Middle frontal gyrus (tissue), 1 donor: ENCODE data around the gene DROSHA.

Source experiments
- DNase-seq: peaks from one replicate; pipeline ENCODE4 v3.0.0-alpha.2; 2015; ENCODE audit warnings: low spot score; ENCODE audit errors: extremely low spot score

The DROSHA gene

DNA sequence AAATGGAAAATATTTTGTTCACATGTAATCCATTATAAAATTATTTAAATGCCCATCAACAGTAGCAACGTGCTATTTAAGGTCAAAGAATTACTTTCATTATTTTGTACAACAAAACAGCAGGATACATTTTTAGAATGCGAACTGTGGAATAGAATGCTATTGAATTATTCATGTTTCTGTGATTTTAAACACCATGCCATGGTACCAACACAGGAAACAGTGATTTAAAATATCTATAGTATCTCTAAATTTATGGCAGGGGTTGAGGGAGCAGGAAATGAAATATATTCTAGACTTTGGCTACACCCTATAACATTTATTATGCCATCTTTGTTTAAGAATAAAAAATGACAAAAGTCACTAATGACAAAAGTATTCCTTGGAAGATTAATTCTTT is 62.4 kb downstream of the DROSHA start:
- no peak for DNase-seq

DNA sequence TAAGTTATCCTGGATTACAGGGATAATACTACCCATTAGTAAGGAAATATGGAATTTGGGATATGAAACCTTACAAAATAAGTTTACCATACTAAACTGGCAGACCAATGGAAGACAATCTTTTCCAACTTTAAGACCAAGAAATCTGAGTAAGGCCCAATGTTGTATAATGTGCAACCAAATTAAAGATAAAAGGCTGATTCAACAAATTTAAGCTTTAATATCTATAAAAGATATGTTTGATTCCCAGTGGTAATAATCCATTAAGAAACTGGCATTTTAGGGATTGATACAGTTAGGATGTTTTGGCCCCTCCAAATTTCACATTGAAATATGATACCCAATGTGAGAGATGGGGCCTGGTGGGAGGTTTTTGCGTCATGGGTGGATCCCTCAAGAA is 66.6 kb downstream of the DROSHA start:
- no peak for DNase-seq

DNA sequence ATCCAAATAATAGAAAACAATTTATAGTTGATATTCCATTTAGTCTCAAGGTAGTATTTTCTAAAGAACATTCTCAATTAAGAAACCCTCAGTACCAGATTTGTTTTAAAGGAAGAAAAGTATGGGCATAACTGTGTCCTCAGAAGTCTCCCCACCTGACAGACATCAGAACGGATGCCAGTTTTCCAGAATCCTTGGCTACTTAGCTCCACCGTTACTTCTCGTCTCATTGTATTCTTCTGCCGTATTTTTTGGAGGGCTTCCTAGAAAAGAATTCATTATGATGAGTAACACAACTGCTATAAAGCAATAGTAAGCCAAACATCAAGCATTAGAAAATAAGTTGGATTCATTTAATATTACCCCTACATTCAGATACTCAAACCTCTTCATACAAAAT is 67.8 kb downstream of the DROSHA start:
- no peak for DNase-seq

DNA sequence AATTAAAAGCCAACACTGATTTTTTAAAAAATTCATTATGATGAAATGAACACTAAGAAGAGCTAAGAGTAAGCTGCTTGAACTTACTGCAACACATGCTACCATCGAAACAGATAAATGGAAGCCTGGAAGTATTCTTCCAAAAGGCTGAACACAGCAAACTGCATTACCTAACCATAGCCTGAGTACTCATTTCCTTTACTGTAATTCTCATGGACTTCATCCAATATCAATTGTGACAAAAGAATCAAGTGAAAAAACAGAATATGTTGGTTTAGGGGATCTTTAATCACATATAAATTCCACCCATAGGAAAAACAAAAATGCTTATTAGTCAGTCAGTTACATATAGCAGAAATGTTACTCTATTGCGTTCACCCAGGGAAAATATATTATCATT is 68.5 kb downstream of the DROSHA start:
- DNase-seq, result no peak

DNA sequence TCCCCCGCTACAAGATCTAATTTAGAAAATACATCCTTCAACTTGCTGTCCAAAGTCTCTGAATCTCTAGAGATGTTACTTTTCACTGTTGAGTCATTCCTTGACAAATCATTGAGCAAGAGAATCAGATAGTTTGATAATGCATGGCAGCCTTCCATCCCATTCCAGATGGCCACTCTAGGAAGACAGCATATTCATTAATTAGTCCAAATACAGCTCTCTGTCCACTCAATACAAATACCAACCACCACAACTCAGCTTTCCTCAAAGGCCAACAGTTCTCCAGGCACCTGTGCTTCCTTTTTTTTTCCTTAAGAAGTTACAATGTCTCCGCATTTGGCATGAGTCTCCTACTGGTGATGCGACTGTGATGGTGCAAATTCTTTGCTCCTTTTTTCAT is 72.3 kb downstream of the DROSHA start:
- no peak for DNase-seq

DNA sequence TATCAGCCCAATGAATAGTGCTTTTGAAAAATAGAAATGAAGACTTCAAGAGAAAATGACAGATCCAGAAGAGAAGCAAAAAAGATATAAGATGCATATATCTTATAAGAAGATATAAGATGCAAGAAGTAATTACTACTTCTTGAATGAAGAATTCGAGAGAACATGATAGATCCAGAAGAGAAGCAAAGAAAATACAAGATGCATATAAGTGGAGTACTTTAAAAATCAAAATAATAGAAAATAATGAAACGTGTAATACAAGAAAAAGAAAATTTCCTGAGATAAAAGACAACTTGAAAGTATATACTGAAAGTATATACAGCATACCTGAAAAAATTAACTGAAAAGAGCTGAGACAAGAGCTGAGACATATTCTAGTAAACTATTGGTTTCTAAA is 76.7 kb downstream of the DROSHA start:
- DNase-seq, result no peak

DNA sequence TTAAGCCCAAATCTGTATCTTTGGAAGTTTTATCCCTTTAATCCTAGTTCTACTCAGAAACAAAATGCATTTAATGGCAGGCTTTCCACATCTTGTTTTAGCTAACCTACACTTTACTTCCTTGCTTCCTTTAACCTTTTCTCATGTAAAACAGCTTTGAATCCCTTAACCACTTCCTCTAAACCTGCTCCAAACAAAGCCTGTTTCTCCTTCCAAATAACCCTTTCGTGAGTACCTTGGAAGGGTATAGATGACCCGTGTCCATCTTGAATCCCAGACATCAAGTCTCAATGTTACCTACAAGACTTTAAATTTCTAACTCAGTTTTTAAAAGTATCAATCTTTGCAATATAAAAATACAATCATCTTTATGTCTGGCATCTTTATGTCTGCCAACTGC is 78.4 kb downstream of the DROSHA start:
- DNase-seq, result no peak

DNA sequence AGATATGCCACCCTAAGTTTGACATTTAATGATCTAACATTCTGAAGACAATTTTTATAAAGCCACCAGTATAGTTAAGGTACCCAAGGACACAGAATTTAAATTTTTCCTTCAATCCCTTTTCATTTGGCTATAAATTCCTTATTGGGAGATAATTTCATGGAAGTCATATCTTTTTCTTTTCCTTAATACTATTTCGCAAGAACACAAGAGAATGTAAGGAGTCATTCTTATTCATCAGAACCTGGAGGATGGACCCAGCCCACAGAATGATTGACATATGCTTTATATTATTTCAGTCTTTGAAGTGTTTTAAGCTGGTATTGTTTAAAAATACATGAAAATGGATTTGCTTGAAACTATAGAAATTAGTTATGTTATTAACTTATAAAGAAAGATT is 79.6 kb downstream of the DROSHA start:
- no peak for DNase-seq

DNA sequence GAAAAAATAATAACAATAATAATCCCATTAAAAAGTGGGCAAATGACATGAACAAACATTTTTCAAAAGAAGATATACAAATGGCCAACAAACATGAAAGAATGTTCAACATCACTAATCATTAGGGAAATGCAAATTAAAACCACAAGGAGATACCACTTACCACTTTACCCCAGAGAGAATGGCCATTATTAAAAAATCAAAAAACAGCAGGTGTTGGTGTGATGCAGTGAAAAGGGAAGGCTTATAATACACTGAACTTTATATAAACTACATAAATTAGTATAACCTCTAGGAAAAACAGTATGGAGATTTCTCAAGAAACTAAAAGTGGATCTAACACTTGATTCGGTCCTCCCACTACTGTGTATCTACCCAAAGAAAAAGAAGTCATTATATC is 81.9 kb downstream of the DROSHA start:
- DNase-seq, result no peak

DNA sequence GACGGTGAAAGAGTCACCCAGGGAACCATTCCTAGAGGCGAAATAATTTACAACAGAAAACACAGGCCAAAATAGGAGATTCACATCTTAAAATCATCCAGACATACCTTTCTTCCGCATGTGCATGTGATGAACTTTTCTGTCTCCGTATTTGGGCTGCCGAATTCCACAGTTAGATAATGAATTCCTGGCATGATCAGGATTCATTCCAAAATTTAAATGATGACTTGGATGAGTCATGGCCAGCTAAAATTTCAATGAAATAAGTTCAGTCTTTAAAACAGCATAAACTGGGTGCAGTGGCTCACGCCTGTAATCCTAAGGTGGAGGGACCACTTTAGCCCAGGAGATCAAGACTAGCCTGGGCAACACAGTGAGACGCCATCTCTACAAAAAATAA is 82.7 kb downstream of the DROSHA start:
- no peak for DNase-seq

DNA sequence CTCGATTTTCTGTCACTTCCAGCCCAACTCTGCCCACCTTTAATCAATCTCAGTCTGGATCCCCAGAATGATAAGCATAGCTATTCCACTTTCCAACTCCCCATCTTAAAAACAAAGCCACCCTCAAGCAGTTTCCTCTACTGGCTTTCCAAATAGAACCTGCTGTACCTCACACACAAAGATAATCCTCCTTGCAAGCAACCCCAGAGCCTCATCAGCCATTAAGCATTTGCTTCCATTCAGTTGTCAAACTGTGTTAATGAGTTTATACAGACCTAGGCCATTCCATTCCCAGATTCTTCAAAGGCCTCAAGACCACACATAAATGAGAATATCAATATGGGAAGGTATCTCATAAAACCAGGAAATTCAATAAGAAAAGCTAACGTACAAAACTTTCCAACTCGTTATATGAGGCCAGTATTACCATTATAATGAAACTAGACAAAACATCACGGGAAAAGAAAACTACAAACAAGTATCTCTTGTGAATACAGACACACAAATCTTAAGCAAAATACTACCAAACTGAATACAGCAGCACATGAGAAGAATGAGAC is 86.8 kb downstream of the DROSHA start:
- DNase-seq, result no peak

DNA sequence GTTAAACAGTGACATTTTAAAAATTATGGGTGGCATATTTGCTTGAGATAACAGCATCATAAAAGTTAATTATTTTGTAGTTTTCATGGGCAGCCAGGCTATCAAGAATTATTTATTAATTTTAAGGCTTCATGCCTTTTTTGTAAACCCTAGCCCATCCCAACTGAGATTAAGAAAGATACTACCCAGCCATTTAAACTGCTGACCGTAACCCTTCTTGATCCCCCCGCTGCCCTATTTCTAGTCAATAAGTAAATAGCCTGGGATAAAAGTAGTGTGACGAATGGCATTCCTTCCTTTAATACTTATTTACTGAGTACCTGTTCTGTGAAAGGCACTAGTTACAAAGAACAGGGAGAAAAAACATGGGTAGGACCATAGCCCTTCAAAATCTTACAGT is 88.3 kb downstream of the DROSHA start:
- no peak for DNase-seq

DNA sequence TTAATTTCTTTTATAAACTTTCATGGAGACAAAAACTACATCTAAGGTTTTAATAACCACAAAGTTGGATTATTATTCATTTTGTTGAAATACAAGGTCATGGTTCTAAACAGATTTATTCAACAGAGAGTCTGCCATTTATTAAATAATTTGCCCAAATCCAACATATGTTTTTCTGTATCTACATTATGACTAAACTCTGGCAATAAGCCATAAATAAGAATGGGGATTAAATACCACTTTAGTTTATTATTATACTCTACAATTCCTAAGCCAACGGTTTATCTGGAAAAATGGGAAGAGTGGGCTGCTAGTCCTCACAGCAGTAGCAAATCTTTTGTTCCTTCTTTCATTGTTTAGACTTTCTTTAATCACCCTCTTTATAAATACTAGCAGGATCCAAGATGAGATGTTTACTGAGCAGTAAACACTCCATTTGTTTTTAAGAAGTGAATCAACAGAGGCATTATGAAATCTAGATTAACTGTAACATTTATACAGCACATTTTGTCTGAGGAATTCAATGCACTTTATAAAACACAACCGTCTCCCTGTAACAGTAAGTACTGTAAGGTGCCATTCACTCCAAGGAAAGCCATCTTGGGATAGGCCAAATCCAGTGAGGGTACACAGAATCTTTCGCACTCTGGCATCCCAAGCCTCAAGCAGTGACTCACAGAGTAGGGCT is 89.7 kb downstream of the DROSHA start:
- DNase-seq, result no peak

DNA sequence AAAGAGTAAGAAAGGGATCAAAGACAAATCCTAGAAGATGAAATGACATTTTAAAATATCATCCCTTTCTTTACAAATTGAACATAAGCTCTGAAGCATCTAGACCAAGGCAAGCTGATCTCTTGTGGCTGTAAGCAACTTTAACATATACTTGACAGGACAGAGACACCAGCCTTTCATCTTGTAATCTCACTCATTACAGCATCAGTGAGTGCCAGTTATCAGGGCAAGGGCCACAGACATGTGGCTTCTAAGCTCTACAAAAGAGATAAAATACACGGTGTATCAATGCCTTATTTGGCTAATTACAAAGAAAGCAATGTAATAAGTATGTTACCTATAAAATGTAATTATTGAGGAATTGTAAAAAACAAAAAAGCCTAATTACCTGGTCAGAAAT is 95.0 kb downstream of the DROSHA start:
- no peak for DNase-seq

DNA sequence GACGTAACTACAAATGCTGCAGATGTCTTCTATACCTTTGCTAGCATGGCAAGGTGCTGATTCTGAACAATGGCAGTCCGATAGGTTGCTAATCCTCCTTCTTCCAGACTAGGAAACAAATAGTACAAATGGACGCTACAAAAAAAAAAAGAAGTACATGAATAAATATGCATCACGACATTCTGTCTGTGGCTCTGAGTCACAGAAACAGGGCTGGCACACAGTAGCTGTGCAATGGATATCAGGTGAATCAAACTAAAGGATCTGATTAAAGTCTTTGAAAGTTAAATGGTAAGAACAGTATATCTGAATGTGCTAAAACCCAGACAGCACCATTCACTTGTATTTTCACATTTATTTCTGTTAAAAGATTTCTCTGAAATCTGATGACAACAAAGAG is 96.2 kb downstream of the DROSHA start:
- DNase-seq, result no peak

DNA sequence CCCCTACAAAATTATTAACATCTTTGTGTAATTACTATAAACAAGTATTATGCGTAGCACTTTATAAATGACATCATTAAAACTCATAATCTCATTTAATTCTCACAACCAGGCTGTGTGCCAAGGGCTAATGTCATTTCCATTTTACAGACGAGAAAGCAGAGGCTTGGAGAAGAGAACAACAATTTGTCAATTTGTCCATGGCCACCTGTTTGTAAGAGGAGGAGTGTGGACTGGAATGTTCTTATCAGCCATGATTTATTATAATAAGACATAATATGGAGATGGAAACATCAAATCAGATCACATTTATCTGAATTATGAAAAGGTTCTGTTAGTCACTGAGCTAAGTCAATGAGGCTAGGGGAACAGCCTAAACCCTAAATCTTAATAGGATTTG is 97.0 kb downstream of the DROSHA start:
- DNase-seq, result no peak

DNA sequence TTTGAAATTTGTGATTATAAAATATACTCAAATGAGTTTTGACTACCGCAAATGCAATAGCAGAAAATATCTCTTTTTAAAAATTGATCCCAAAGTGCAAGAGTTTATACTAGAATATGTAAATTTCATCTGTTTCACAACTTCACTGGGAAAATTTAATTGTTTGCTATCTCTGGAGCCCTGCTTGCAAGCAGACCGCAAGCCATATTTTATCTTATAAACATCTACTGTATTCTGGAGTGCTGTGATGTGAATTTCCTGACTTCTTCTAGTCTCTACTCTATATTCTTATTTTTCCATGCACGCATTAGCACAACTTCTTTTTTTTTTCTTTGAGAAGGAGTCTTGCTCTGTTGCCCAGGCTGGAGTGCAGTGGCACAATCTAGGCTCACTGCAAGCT is 98.7 kb downstream of the DROSHA start:
- no peak for DNase-seq

DNA sequence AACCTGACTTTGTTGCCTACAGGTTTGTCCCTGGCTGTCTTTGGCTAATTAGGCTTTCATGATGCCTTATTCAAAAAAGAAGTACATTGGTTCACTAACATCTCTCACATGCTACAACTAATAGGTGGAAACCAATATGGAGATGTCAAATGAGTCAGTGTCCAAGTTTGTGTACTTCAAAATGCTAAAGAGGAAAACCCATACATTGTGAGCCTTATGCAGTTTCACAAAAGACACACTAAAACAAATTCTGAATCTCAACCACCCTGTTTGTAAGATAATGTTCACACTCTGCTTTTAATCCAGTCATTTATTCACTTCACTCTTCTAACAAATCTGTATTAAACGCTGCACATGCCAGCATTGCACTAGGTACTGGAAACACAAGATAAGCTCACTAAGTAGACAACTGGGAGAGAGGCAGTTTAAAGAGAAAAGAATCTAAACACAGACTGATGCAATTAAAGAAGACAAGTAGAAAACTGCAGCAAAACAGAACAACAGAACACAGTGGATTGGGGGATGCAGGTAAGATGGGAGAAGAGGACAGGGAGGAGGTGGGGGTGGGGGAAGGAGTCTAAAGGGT is 104.1 kb downstream of the DROSHA start:
- no peak for DNase-seq

DNA sequence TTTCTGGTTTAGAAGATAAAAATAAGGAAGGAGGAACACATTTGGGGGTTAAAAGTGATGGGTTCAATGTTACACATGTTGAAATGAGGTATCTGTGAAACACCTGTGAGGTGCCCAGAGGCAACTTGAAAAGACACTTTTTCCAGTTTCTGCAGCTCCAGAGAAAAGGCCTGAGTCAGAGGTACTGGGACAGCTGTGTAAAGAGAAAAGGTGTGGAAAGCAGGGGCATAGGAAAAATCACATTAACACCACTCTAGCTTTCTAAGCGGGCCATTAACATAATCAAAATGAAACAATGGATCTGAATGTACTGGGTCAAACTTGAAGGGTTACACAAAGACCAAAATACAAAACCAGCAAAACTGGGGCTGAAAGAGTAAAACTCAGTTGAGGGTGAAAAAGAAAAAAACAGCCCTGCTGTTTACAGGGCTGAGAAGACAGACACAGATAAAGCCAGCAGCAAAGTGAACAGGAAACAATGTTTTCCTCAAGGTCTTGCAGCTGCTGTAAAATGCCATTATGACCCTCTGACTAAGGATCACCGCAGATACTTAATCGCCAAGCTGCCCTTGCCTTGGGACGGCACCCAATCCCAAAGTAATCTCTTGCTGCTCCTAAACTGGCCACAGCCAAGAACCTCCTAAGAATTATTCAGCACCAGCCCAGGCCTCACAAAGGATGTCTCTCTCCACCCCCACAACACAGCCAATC is 104.7 kb downstream of the DROSHA start:
- no peak for DNase-seq

DNA sequence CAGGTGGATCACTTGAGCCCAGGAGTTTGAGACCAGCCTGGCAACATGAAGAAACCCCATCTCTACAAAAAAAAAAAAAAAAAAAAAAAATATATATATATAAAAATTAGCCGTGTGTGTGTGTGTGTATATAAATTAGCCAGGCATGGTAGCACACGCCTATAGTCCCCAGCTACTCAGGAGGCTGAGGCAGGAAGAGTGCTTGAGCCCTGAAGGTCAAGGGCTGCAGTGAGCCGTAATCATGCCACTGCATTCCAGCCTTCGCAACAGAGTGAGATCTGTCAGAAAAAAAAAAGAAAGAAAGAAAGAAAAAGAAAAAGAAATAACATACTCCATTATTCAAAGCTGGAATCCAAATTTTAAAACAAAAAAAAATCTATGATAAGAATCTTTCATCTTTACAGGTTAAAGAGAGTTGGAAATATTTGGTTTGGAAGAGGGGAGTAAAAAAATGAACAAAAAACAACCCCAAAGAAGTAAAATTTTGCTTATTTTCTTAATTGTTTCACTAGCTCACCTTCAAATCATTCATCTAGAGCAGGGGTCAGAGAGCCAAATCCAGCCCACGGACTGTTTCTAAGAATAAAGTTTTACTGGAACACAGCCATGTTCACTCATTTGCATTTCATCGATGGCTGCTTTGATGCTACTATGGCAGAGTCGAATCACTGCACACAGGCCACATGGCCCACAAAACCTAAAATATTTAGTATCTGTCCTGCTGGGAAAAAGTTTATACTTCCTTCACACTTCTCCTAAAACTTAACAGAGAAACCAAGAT is 109.9 kb downstream of the DROSHA start:
- no peak for DNase-seq

DNA sequence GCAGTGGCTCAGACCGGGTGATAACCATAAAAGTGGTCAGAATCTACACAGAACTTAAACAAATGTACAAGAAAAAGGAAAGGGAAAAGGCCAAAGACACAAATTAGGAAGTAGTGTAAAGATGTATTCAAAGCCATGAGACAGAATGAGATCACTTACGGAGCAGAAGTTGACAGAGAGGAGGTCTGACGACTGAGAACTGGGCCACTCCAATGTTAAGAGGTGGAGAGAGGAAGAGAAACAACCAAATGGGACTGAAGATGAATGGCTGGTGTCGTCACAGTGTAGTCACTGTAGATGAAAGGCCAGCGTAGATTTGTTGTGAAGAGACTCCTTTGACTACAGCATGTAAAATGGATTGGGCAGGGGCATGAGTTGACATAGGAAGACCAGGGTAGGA is 114.4 kb downstream of the DROSHA start:
- DNase-seq, result no peak

DNA sequence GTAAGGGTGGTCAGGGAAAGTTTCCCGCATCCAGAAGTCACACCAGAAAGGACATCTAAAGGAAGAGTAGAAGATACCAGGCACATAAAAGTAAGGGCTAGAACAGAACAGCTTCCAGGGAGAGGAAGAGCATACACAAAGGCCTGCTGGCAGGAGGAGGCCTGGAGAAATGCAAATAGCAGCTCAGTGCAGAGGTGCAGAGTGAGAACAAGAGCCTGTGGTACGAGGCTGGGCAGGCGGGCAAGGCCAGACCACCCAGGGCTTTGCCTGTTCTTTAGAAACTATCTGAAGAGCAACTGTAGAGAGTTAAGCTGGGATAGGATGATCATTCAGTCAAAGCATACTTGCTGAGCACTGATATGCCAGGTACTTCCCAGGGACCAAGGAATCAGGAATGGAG is 115.3 kb downstream of the DROSHA start:
- DNase-seq, result no peak
